HEK293T (cell line): ENCODE results near the gene LMAN1L.

Source experiments
- LEF1 ChIP-seq: fragments of 450-650 bp; IDR thresholded peaks from 2 replicates; pipeline ENCODE4 v1.6.1; 2017; ENCODE audit warnings: mild to moderate bottlenecking, borderline replicate concordance
- NFRKB ChIP-seq: fragments of 450-650 bp; IDR thresholded peaks from 2 replicates; pipeline ENCODE4 v1.6.1; 2016; ENCODE audit warnings: mild to moderate bottlenecking, moderate library complexity
- PKNOX1 ChIP-seq: fragments of 450-650 bp; IDR thresholded peaks from 2 replicates; pipeline ENCODE4 v1.6.1; 2016
- SP1 ChIP-seq: fragments of 450-650 bp; IDR thresholded peaks from 2 replicates; pipeline ENCODE4 v1.6.1; 2017

GRCh38 chr15:74847432-74847831 lies 34.8 kb downstream of the LMAN1L start:
- TF ChIP-seq SP1 (no peak), PKNOX1 (no peak), NFRKB (no peak), LEF1 (no peak)
